T-cell (primary cell): ENCODE measurements around the gene NPHP4. TPM values are rescaled to one million over a fixed set of nuclear protein-coding genes. Genes with fewer than 3 reads are reported as not detected.

Source experiments
- ATAC-seq, 4 experiments: fragments of 200-7000 bp in 3 of 4; fragments of 150-1000 bp in 1 of 4; cut with Tn5 transposase; replicated peaks in 1 of 4; 1 replicate in 3 of 4; 2 replicates in 1 of 4; pipeline ENCODE4 v1.10.0; 2021; ENCODE audit warnings: moderate library complexity in 3 of 4, mild to moderate bottlenecking in 2 of 4, moderate number of reproducible peaks in 1 of 4
- CTCF ChIA-PET, 2 donors: fragments of 300-600 bp; sonication (Branson Sonifier 250); formaldehyde crosslinking; loops; one replicate each; lab custom pipeline; 2022; ENCODE audit warnings: antibody characterized with exemption in 2 of 2; lab: Charles Lee
- POLR2A ChIA-PET, 2 donors: fragments of 300-600 bp; sonication (Branson Sonifier 250); formaldehyde crosslinking; loops; one replicate each; lab custom pipeline; 2022; ENCODE audit warnings: antibody characterized with exemption in 2 of 2; lab: Charles Lee
- DNase-seq, 35 experiments: peaks; one replicate each; pipeline versions ENCODE4 v3.0.0 to v3.0.0-alpha.2; 2013 to 2023
- H3K27ac ChIP-seq: one replicate; pipeline ENCODE4 v1.5.1; 2013; ENCODE audit warnings: low read length
- H3K27me3 ChIP-seq, 2 experiments: replicated peaks in 1 of 2; 1 replicate in 1 of 2; 2 replicates in 1 of 2; pipeline versions ENCODE4 v1.6.1 to v1.7.0; 2013; ENCODE audit warnings: low read length in 1 of 2, mixed read lengths in 1 of 2; ENCODE audit not compliant: control insufficient read depth in 2 of 2, insufficient read depth in 2 of 2; ENCODE audit errors: extremely low read depth in 1 of 2
- H3K36me3 ChIP-seq, 2 donors: 1 replicate in 1 of 2; 2 replicates in 1 of 2; pipeline versions ENCODE4 v1.6.1 to v1.7.0; 2013; ENCODE audit warnings: low read length in 1 of 2; ENCODE audit not compliant: control insufficient read depth in 2 of 2, insufficient read depth in 1 of 2; ENCODE audit errors: extremely low read depth in 1 of 2
- H3K4me1 ChIP-seq, 2 experiments: 1 replicate in 1 of 2; 2 replicates in 1 of 2; pipeline versions ENCODE4 v1.6.1 to v1.7.0; 2013; ENCODE audit warnings: low read length in 2 of 2, mixed read lengths in 1 of 2; ENCODE audit not compliant: insufficient read depth in 2 of 2, control insufficient read depth in 1 of 2; ENCODE audit errors: extremely low read depth in 1 of 2
- H3K4me3 ChIP-seq, 2 donors: 1 replicate in 1 of 2; 2 replicates in 1 of 2; pipeline versions ENCODE4 v1.5.1 to v1.7.0; 2013; ENCODE audit warnings: mild to moderate bottlenecking in 2 of 2, low read length in 1 of 2, moderate library complexity in 1 of 2; ENCODE audit not compliant: control insufficient read depth in 1 of 2; ENCODE audit errors: extremely low read depth in 1 of 2
- H3K9me3 ChIP-seq: 2 replicates; pipeline ENCODE4 v1.7.0; 2013
- H3K27ac Mint-ChIP-seq, 2 donors: one replicate each; pipeline ENCODE4 v1.8.0; 2020 to 2021; ENCODE audit warnings: mild to moderate bottlenecking in 2 of 2, mixed read lengths in 2 of 2
- H3K27me3 Mint-ChIP-seq, 2 donors: one replicate each; pipeline ENCODE4 v1.8.0; 2021 to 2022; ENCODE audit warnings: mixed read lengths in 2 of 2
- H3K36me3 Mint-ChIP-seq: one replicate; pipeline ENCODE4 v1.8.0; 2021; ENCODE audit warnings: mixed read lengths
- H3K4me1 Mint-ChIP-seq, 3 donors: one replicate each; pipeline ENCODE4 v1.8.0; 2020 to 2022; ENCODE audit warnings: mixed read lengths in 3 of 3, mild to moderate bottlenecking in 1 of 3
- H3K4me3 Mint-ChIP-seq, 3 donors: one replicate each; pipeline ENCODE4 v1.8.0; 2020 to 2022; ENCODE audit warnings: mild to moderate bottlenecking in 3 of 3, mixed read lengths in 3 of 3, moderate library complexity in 3 of 3
- H3K9me3 Mint-ChIP-seq, 3 donors: one replicate each; pipeline ENCODE4 v1.8.0; 2020 to 2022; ENCODE audit warnings: mixed read lengths in 3 of 3
- WGBS: methylation state at CpG from one replicate; pipeline ENCODE4 v1.1.5; 2013; ENCODE audit warnings: missing lambda C conversion rate; ENCODE audit not compliant: insufficient coverage; 5-methylcytosine and 5-hydroxymethylcytosine counted together
- total RNA-seq, 35 experiments: library from RNA in 6 of 35; stranded (reverse) in 6 of 35; fragments of 120-200 nt in 1 of 35; gene quantifications; one replicate each; pipeline versions ENCODE4 v1.2.1 to v1.2.4 and lab custom pipeline; 2013 to 2026

Gene NPHP4
- total RNA-seq, 5 donors from 2014 or later (not counting 1 experiment from before 2014, with no cell fraction given), result 9.0 to 10.5 (median 9.8) TPM

DNA sequence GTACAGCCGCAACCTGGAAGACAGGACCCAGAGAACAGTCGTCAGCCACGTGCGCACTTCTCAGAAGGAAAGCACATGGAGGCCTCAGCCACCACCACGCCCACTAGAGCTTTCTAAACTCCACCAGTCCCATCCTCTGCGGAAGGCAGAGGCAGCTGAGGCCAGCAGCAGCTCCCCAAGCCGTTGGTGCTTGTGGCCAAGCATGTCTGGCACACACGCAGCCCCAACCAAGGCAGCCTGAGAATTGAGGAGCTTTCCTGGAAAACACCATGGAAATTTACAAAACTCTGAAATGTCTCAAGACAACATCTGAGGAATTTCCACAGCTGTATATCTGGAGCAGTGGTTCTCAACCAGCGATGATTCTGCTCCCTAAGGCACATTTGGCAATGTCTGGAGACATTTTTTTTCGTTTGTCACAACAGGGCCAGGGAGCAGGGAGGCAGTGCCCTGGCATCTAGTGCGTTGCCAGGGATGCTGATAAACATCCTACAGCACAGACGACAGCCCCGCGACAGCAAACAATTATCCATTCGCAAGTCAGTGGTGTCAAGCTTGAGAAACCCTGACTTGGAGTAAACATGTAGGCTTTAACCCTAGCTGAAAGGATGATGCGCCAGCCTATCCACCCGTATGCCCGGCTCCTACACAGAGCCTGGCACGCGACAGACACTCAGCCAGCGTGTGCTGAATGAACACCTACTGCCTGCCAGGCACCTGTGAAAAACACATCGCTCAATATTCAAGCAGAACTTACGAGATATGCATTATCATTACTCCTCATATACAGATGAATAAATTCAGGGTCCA, 24.7 kb downstream of the NPHP4 start:
- H3K27ac Mint-ChIP-seq, result no peak overlapping the region
- H3K27me3 Mint-ChIP-seq, result no peaks in the 10 kb centered on the region
- Histone ChIP-seq H3K27ac (no peak overlapping the region), H3K4me3 (no peak overlapping the region), H3K9me3 (no peaks in the 10 kb centered on the region), H3K27me3 (no peaks in the 10 kb centered on the region), H3K36me3 (peaks cover 2 to 12% of the 10 kb centered on the region in 2 donors), H3K4me1 (no peaks in the 10 kb centered on the region)
- WGBS, result 94% methylated on average over 23 of the region's 23 CpGs
- H3K4me1 Mint-ChIP-seq, result no peaks in the 10 kb centered on the region
- peaks cover 18% of the 10 kb centered on the region for H3K36me3 Mint-ChIP-seq
- no peaks in the 10 kb centered on the region for H3K9me3 Mint-ChIP-seq
- H3K4me3 Mint-ChIP-seq, result no peak overlapping the region
- no peak for ATAC-seq
- POLR2A ChIA-PET, result interaction anchor here in 1 of 2 donors (0.7 kb wide), 1 partner anchor 68 kb away, joined by 4 read pairs; no protein-coding TSS in a partner anchor
- CTCF ChIA-PET, result no interaction called here
- no peak for DNase-seq

DNA sequence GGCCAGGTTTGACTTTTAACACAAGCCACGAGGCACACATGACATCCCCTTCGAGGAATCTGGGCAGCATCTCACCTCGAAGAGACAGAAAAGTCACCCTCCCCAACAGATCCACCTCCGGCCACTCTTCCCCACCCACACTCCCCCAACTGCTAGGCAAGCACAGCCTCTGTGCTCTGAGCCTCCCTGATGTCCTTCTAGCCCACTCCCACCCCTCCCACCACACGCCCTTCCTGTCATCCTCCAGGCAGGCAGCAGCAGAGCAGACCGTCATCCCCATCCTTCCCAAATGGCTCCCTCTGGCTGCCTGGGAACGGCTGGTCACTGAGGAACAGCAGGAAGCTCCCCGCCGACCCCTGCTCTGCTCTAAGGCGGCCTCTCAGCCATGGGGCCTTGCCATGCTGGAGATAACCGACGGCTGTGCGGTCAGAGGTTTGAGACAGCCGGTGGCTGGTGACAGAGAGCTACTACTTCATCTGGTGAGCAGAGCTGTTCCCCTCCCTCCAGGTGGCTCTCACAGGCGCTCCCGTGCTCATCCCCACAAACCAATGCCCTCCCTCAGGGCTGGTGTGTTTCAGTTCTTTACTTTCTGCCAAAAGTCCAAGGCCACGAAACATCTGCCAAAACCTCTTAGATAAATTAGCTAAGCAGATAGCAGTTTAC, 25.6 kb downstream of the NPHP4 start:
- Mint-ChIP-seq H3K27ac (no peak overlapping the region), H3K36me3 (peaks cover 21% of the 10 kb centered on the region), H3K9me3 (no peaks in the 10 kb centered on the region), H3K4me3 (no peak overlapping the region), H3K27me3 (no peaks in the 10 kb centered on the region), H3K4me1 (no peaks in the 10 kb centered on the region)
- Histone ChIP-seq H3K27ac (no peak overlapping the region), H3K9me3 (no peaks in the 10 kb centered on the region), H3K4me3 (no peak overlapping the region), H3K27me3 (no peaks in the 10 kb centered on the region), H3K4me1 (no peaks in the 10 kb centered on the region), H3K36me3 (peaks cover 2 to 12% of the 10 kb centered on the region in 2 donors)
- peak in 1 of 35 experiments; percentile 4 for DNase-seq
- WGBS, result 82% methylated on average over 11 of the region's 17 CpGs
- CTCF ChIA-PET, result no interaction called here
- ATAC-seq, result no peak
- POLR2A ChIA-PET, result interaction anchor here in 1 of 2 donors (0.7 kb wide), 1 partner anchor 69 kb away, joined by 4 read pairs; no protein-coding TSS in a partner anchor

DNA sequence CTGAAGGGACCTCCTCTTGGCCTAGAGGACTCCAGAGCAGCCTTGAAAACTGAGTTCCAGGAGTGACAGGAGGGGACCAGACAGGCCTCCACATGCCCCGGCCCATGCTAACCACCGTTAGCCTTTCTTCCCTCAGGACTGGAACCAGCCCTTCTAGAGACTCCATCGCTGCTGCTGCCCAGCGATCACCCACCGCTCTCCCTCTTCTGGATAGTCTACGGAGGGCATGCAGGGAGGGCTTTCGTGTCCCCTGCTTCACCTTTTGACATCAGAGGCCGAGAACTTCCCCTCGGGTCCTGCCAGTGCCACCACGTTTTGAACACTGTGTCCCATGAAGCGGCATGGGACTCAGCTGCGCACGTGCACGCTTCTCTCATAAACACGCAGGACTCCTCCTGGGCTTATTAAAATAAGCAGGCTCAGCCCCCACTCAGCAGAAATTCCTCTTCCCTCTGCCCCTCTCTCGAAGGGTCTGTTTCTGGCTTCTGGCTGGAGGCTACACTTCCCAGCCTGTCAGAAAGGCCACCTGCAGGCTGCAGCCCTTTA, 26.6 kb downstream of the NPHP4 start:
- no peak overlapping the region for H3K27ac Mint-ChIP-seq
- H3K9me3 ChIP-seq, result no peaks in the 10 kb centered on the region
- no peaks in the 10 kb centered on the region for H3K4me1 Mint-ChIP-seq
- H3K4me1 ChIP-seq, result no peaks in the 10 kb centered on the region
- H3K36me3 Mint-ChIP-seq, result peaks cover 30% of the 10 kb centered on the region
- H3K27me3 Mint-ChIP-seq, result no peaks in the 10 kb centered on the region
- no peak for DNase-seq
- ChIA-PET POLR2A (no interaction called here), CTCF (no interaction called here)
- no peak overlapping the region for H3K4me3 Mint-ChIP-seq
- no peak overlapping the region for H3K27ac ChIP-seq
- no peaks in the 10 kb centered on the region for H3K9me3 Mint-ChIP-seq
- no peak for ATAC-seq
- H3K4me3 ChIP-seq, result no peak overlapping the region
- 98% methylated on average over 16 of the region's 16 CpGs for WGBS
- peaks cover 2 to 12% of the 10 kb centered on the region in 2 donors for H3K36me3 ChIP-seq
- H3K27me3 ChIP-seq, result no peaks in the 10 kb centered on the region

DNA sequence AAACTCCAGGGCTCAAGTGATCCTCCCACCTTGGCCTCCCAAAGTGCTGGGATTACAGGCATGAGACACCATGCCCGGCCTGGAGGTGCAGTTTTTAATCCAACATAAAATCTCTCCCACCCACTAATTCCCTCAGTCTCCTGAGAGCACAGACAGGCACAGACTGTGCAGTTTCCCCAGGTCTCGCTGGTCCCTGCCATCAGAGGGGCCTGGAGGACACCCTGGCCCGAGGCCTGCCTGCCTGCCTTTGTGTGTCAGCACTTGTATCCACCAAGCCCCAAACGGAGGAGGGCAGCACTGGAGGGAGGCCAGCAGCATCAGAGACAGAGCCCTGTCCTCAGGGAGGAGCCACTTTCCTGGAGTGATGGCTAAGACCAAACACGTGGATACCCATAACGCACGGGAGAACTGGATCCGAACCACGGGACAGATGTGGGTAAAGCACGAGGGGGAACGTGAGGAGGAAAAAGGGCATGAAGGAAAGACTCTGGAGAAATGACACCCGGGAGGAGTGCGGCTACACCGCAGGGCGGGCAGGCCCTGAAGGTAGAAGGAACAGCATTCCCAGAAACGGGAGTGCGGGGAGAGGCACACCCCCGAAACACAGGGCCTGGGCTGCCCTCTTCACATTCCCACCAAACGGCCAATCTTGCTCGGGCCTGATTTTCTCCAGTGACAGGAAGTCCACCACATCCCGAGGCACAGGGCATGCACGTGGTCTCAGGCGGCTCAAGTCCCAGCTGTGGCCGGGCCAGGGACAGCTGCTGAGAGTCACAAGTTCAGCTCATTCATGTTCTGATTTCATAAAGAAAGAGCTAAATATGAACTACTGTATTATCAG, 29.7 kb downstream of the NPHP4 start:
- Mint-ChIP-seq H3K4me1 (peaks cover 0 to 4% (median 0%) of the 10 kb centered on the region in 3 donors), H3K27ac (no peak overlapping the region), H3K9me3 (no peaks in the 10 kb centered on the region), H3K4me3 (no peak overlapping the region), H3K27me3 (no peaks in the 10 kb centered on the region), H3K36me3 (peaks cover 38% of the 10 kb centered on the region)
- Histone ChIP-seq H3K9me3 (no peaks in the 10 kb centered on the region), H3K27ac (no peak overlapping the region), H3K36me3 (peaks cover 0 to 10% of the 10 kb centered on the region in 2 donors), H3K4me1 (no peaks in the 10 kb centered on the region), H3K4me3 (no peak overlapping the region), H3K27me3 (no peaks in the 10 kb centered on the region)
- no peak for DNase-seq
- ChIA-PET POLR2A (no interaction called here), CTCF (interaction anchor here in 1 of 2 donors (0.6 kb wide), 1 partner anchor 17 kb away, joined by 4 read pairs; no protein-coding TSS in a partner anchor)
- WGBS, result 94% methylated on average over 16 of the region's 24 CpGs
- no peak for ATAC-seq

DNA sequence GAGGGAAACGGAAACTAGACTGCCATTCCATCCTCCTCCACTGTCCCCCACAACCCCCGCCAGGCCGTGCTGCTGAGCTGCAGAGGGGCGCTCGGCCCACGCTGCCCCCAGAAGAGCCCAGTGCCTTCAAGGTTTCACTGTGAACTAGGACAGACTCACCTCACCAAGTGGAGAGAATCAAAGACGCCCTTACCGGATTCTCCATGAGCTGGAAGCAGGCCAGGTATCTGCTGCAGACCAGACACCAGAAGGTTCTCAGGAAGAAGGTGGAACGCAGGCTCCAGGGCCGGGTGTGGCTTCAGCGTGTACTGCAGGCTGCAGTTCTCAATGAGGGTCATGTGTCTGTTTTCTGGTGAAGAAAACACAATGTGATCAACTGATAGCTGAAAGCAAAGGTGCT, 30.6 kb downstream of the NPHP4 start:
- H3K4me3 ChIP-seq, result no peak overlapping the region
- Mint-ChIP-seq H3K27ac (no peak overlapping the region), H3K27me3 (no peaks in the 10 kb centered on the region), H3K4me1 (peaks cover 0 to 4% (median 0%) of the 10 kb centered on the region in 3 donors), H3K9me3 (no peaks in the 10 kb centered on the region), H3K36me3 (peaks cover 35% of the 10 kb centered on the region), H3K4me3 (no peak overlapping the region)
- H3K9me3 ChIP-seq, result no peaks in the 10 kb centered on the region
- WGBS, result 95% methylated on average over 7 of the region's 11 CpGs
- DNase-seq (no peak), ATAC-seq (no peak)
- ChIA-PET POLR2A (interaction anchor here in 1 of 2 donors (0.5 kb wide), 1 partner anchor 30 kb away, joined by 4 read pairs; no protein-coding TSS in a partner anchor), CTCF (no interaction called here)
- H3K27me3 ChIP-seq, result no peaks in the 10 kb centered on the region
- peaks cover 0 to 4% of the 10 kb centered on the region in 2 donors for H3K36me3 ChIP-seq
- no peaks in the 10 kb centered on the region for H3K4me1 ChIP-seq
- H3K27ac ChIP-seq, result no peak overlapping the region

DNA sequence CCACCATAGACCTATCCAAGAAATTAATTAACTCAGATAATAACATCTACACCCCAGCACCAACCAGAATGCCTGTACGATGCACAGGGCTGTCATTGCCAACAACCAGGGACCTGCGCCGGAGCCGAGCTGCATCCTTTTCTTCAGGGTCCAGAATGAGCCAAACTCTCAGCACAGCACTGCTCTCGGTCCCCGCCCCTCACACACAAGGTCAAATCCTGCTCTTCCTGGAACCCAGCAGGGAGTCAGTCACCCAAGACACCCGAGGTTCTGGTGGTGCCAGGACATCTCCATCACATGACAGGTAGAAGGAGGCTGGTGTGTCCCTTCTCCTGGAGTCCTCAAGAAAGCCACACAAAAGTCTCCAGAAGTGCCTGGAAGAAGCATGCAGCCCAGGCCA, 31.9 kb downstream of the NPHP4 start:
- Histone ChIP-seq H3K36me3 (peaks cover 0 to 4% of the 10 kb centered on the region in 2 donors), H3K27me3 (no peaks in the 10 kb centered on the region), H3K4me3 (no peak overlapping the region), H3K4me1 (no peaks in the 10 kb centered on the region), H3K27ac (no peak overlapping the region), H3K9me3 (no peaks in the 10 kb centered on the region)
- peaks cover 31% of the 10 kb centered on the region for H3K36me3 Mint-ChIP-seq
- ATAC-seq, result no peak
- no peak for DNase-seq
- no peak overlapping the region for H3K27ac Mint-ChIP-seq
- CTCF ChIA-PET, result no interaction called here
- no peak overlapping the region for H3K4me3 Mint-ChIP-seq
- H3K4me1 Mint-ChIP-seq, result peaks cover 2 to 7% (median 3%) of the 10 kb centered on the region in 3 donors
- POLR2A ChIA-PET, result no interaction called here
- no peaks in the 10 kb centered on the region for H3K27me3 Mint-ChIP-seq
- H3K9me3 Mint-ChIP-seq, result no peaks in the 10 kb centered on the region
- WGBS, result 99% methylated on average over 5 of the region's 7 CpGs
